CD4-positive, alpha-beta memory T cell (primary cell): ENCODE data around the gene NUP188. TPM values are rescaled to one million over a fixed set of nuclear protein-coding genes. Genes with fewer than 3 reads are reported as not detected.
A peak's percentile ranks its signal among the peaks of the same experiment; 100 is the strongest.

ENCODE experiments used
- CTCF ChIA-PET: fragments of 350-600 bp; sonication (Branson Sonifier 250); formaldehyde crosslinking; loops from one replicate; lab custom pipeline; 2021; ENCODE audit warnings: inconsistent platforms; ENCODE audit not compliant: partially characterized antibody; lab: Charles Lee
- POLR2A ChIA-PET: fragments of 350-600 bp; sonication (Branson Sonifier 250); formaldehyde crosslinking; loops from one replicate; lab custom pipeline; 2021; ENCODE audit not compliant: partially characterized antibody; lab: Charles Lee
- DNase-seq, 5 donors: peaks; one replicate each; pipeline versions ENCODE4 v3.0.0 to v3.0.0-alpha.2; 2020 to 2022; ENCODE audit warnings: mixed read lengths in 1 of 5
- H3K27ac ChIP-seq: one replicate; pipeline ENCODE4 v1.7.0; 2013; ENCODE audit warnings: low read depth, low read length
- H3K27me3 ChIP-seq: 2 replicates; pipeline ENCODE4 v1.7.0; 2013; ENCODE audit warnings: mild to moderate bottlenecking, low read length, moderate library complexity; ENCODE audit not compliant: insufficient read depth
- H3K36me3 ChIP-seq: 2 replicates; pipeline ENCODE4 v1.7.0; 2013; ENCODE audit warnings: mild to moderate bottlenecking, low read length, moderate library complexity; ENCODE audit not compliant: insufficient read depth
- H3K4me1 ChIP-seq: 2 replicates; pipeline ENCODE4 v1.7.0; 2013; ENCODE audit warnings: mild to moderate bottlenecking, low read length, moderate library complexity; ENCODE audit not compliant: insufficient read depth
- H3K4me3 ChIP-seq, 2 donors: one replicate each; pipeline ENCODE4 v1.7.0; 2013; ENCODE audit warnings: low read length in 2 of 2, mild to moderate bottlenecking in 1 of 2
- H3K9me3 ChIP-seq, 2 donors: one replicate each; pipeline ENCODE4 v1.7.0; 2013; ENCODE audit warnings: low read length in 2 of 2, control low read depth in 1 of 2; ENCODE audit not compliant: control insufficient read depth in 1 of 2
- H3K27ac Mint-ChIP-seq, 7 donors: one replicate each; pipeline ENCODE4 v1.8.0; 2020 to 2021; ENCODE audit warnings: mixed read lengths in 7 of 7, mild to moderate bottlenecking in 6 of 7, inconsistent platforms in 3 of 7, moderate library complexity in 3 of 7
- H3K27me3 Mint-ChIP-seq, 2 donors: one replicate each; pipeline ENCODE4 v1.8.0; 2020 to 2021; ENCODE audit warnings: mixed read lengths in 2 of 2
- H3K36me3 Mint-ChIP-seq, 2 donors: one replicate each; pipeline ENCODE4 v1.8.0; 2020 to 2021; ENCODE audit warnings: mixed read lengths in 2 of 2, inconsistent platforms in 1 of 2, mild to moderate bottlenecking in 1 of 2
- H3K4me1 Mint-ChIP-seq, 4 donors: one replicate each; pipeline ENCODE4 v1.8.0; 2020 to 2021; ENCODE audit warnings: mixed read lengths in 4 of 4, mild to moderate bottlenecking in 1 of 4
- H3K4me3 Mint-ChIP-seq, 8 donors: one replicate each; pipeline ENCODE4 v1.8.0; 2020 to 2021; ENCODE audit warnings: mixed read lengths in 8 of 8, mild to moderate bottlenecking in 7 of 8, moderate library complexity in 6 of 8, inconsistent platforms in 3 of 8
- H3K9me3 Mint-ChIP-seq, 8 donors: one replicate each; pipeline ENCODE4 v1.8.0; 2020 to 2021; ENCODE audit warnings: mixed read lengths in 8 of 8, mild to moderate bottlenecking in 5 of 8, inconsistent platforms in 3 of 8, moderate library complexity in 1 of 8
- intact Hi-C: fragments of 100-400 bp; cut with micrococcal nuclease; formaldehyde crosslinking; loops from one replicate; pipeline ENCODE4 v1.15.1; 2023
- polyA plus RNA-seq, 2 donors: library from polyadenylated mRNA; unstranded; fragments of 300-500 nt; fragmentation: Illumina TruSeq; gene quantifications; one replicate each; pipeline ENCODE4 v1.2.3, GENCODE V29; 2021
- total RNA-seq, 2 experiments: library from RNA; stranded (reverse); gene quantifications; one replicate each; pipeline ENCODE4 v1.2.3, GENCODE V29; 2021

Gene NUP188
- total RNA-seq (10 to 100 TPM; 70.1 to 70.8 TPM), polyA plus RNA-seq (10 to 100 TPM; 27.2 to 39.4 TPM)

- H3K9me3 Mint-ChIP-seq, result peaks cover 0 to 2% (median 0%) of the 10 kb centered on the region in 8 donors
- no peaks in the 10 kb centered on the region for H3K27me3 ChIP-seq
- peak within 1 kb of the TSS; percentile 93 to 99 (median 98) for H3K27ac Mint-ChIP-seq
- DNase-seq, result peak; percentile 96 to 100 (median 97)
- H3K4me3 ChIP-seq, result peak within 1 kb of the TSS; percentile 81 to 90
- H3K36me3 Mint-ChIP-seq, result peaks cover 5 to 30% of the 10 kb centered on the region in 2 donors
- H3K4me1 ChIP-seq, result peaks cover 29% of the 10 kb centered on the region
- intact Hi-C loops, result loop anchor here (1.0 to 2.0 kb wide), 6 partner anchors 65 to 291 kb away; partner anchors contain the start of genes DYNC2I2, LRRC8A, SH3GLB2 and SPOUT1
- H3K27ac ChIP-seq, result peak within 1 kb of the TSS; percentile 87
- POLR2A ChIA-PET, result interaction anchor here (1.3 to 1.6 kb wide), 5 partner anchors 10 to 130 kb away, joined by 3 to 7 read pairs (median 5); partner anchors contain the start of genes ENDOG and SPOUT1
- CTCF ChIA-PET, result interaction anchor here (1.3 kb wide), 1 partner anchor 19 kb away, joined by 4 read pairs; no protein-coding TSS in a partner anchor
- H3K36me3 ChIP-seq, result peaks cover 2% of the 10 kb centered on the region
- no peaks in the 10 kb centered on the region for H3K27me3 Mint-ChIP-seq
- H3K4me1 Mint-ChIP-seq, result peaks cover 17 to 39% (median 28%) of the 10 kb centered on the region in 4 donors
- H3K4me3 Mint-ChIP-seq, result peak within 1 kb of the TSS; percentile 94 to 100 (median 98)
- H3K9me3 ChIP-seq, result no peaks in the 10 kb centered on the region
Observed at GRCh38 chr9:128947527-128948301, at the start of gene NUP188, which contains the start of gene DOLK. NUP188 (plus strand) TSS chr9:128947699; CDS start chr9:128947720, 21 bp downstream. DOLK (minus strand) TSS chr9:128947603; CDS start chr9:128947303, 300 bp downstream.

GRCh38 chr9:128898382-128898781 lies 49.1 kb upstream of the NUP188 start:
- Mint-ChIP-seq H3K9me3 (no peaks in the 10 kb centered on the region), H3K36me3 (peaks cover 25 to 28% of the 10 kb centered on the region in 2 donors), H3K4me3 (peak overlapping the region in 7 of 8 donors; percentile 36 to 78 (median 69)), H3K27me3 (no peaks in the 10 kb centered on the region), H3K4me1 (peaks cover 46 to 92% (median 69%) of the 10 kb centered on the region in 4 donors), H3K27ac (peak overlapping the region; percentile 84 to 99 (median 96))
- ChIA-PET POLR2A (interaction anchor here (1.1 to 12.5 kb wide), 2 partner anchors 12 to 15 kb away, joined by 4 to 110 read pairs; partner anchors contain the start of genes KYAT1 and LRRC8A), CTCF (interaction anchor here (0.8 to 2.5 kb wide), 5 partner anchors 11 to 34 kb away, joined by 3 to 8 read pairs (median 3); partner anchors contain the start of genes KYAT1 and LRRC8A)
- intact Hi-C loops, result no loop called here
- peak overlapping the region in 1 of 2 donors; percentile 9 for H3K4me3 ChIP-seq
- H3K27ac ChIP-seq, result peak overlapping the region; percentile 59
- peak in 2 of 5 donors; percentile 8 to 49 for DNase-seq
- H3K9me3 ChIP-seq, result no peaks in the 10 kb centered on the region
- H3K4me1 ChIP-seq, result peaks cover 93% of the 10 kb centered on the region
- peaks cover 8% of the 10 kb centered on the region for H3K36me3 ChIP-seq
- H3K27me3 ChIP-seq, result no peaks in the 10 kb centered on the region

- Mint-ChIP-seq H3K9me3 (no peaks in the 10 kb centered on the region), H3K4me3 (peak overlapping the region in 7 of 8 donors; percentile 58 to 82 (median 76)), H3K27me3 (no peaks in the 10 kb centered on the region), H3K4me1 (peaks cover 46 to 95% (median 71%) of the 10 kb centered on the region in 4 donors), H3K36me3 (peaks cover 23 to 25% of the 10 kb centered on the region in 2 donors), H3K27ac (peak overlapping the region; percentile 84 to 99 (median 96))
- POLR2A ChIA-PET, result interaction anchor here (1.1 to 12.5 kb wide), 3 partner anchors 12 to 18 kb away, joined by 4 to 110 read pairs (median 4); partner anchors contain the start of genes KYAT1 and LRRC8A
- Histone ChIP-seq H3K4me1 (peaks cover 96% of the 10 kb centered on the region), H3K9me3 (no peaks in the 10 kb centered on the region), H3K36me3 (peaks cover 7% of the 10 kb centered on the region), H3K27me3 (no peaks in the 10 kb centered on the region), H3K4me3 (peak overlapping the region in 1 of 2 donors; percentile 9), H3K27ac (peak overlapping the region; percentile 59)
- peak in 4 of 5 donors; percentile 19 to 36 (median 30) for DNase-seq
- intact Hi-C loops, result no loop called here
- CTCF ChIA-PET, result interaction anchor here (0.8 to 2.5 kb wide), 4 partner anchors 10 to 29 kb away, joined by 3 to 8 read pairs (median 3); partner anchors contain the start of genes KYAT1 and LRRC8A
Observed at GRCh38 chr9:128898845-128899565, 48.5 kb upstream of the NUP188 start.

- Histone ChIP-seq H3K4me3 (no peak overlapping the region), H3K27ac (peak overlapping the region; percentile 59), H3K36me3 (peaks cover 7% of the 10 kb centered on the region), H3K27me3 (no peaks in the 10 kb centered on the region), H3K4me1 (peaks cover 97% of the 10 kb centered on the region), H3K9me3 (no peaks in the 10 kb centered on the region)
- POLR2A ChIA-PET, result interaction anchor here (0.8 to 12.5 kb wide), 4 partner anchors 11 to 17 kb away, joined by 4 to 110 read pairs (median 6); partner anchors contain the start of genes KYAT1 and LRRC8A
- intact Hi-C loops, result no loop called here
- peak overlapping the region in 7 of 8 donors; percentile 58 to 82 (median 63) for H3K4me3 Mint-ChIP-seq
- H3K9me3 Mint-ChIP-seq, result no peaks in the 10 kb centered on the region
- no peaks in the 10 kb centered on the region for H3K27me3 Mint-ChIP-seq
- peak overlapping the region; percentile 84 to 99 (median 96) for H3K27ac Mint-ChIP-seq
- DNase-seq, result peak in 3 of 5 donors; percentile 22 to 26 (median 26)
- H3K36me3 Mint-ChIP-seq, result peaks cover 22 to 23% of the 10 kb centered on the region in 2 donors
- CTCF ChIA-PET, result interaction anchor here (1.0 to 2.7 kb wide), 4 partner anchors 17 to 36 kb away, joined by 3 to 8 read pairs (median 5); partner anchors contain the start of genes KYAT1 and LRRC8A
- peaks cover 45 to 92% (median 72%) of the 10 kb centered on the region in 4 donors for H3K4me1 Mint-ChIP-seq
Observed at GRCh38 chr9:128899566-128900322, 47.8 kb upstream of the NUP188 start.

GRCh38 chr9:128901379-128901778 lies 46.1 kb upstream of the NUP188 start:
- no peak overlapping the region for H3K4me3 Mint-ChIP-seq
- intact Hi-C loops, result no loop called here
- DNase-seq, result no peak
- peak overlapping the region; percentile 84 to 99 (median 96) for H3K27ac Mint-ChIP-seq
- H3K9me3 ChIP-seq, result no peaks in the 10 kb centered on the region
- H3K27me3 ChIP-seq, result no peaks in the 10 kb centered on the region
- H3K36me3 ChIP-seq, result peaks cover 7% of the 10 kb centered on the region
- peak overlapping the region; percentile 14 to 19 for H3K4me3 ChIP-seq
- H3K9me3 Mint-ChIP-seq, result no peaks in the 10 kb centered on the region
- peaks cover 91% of the 10 kb centered on the region for H3K4me1 ChIP-seq
- H3K27ac ChIP-seq, result peak overlapping the region; percentile 76
- POLR2A ChIA-PET, result interaction anchor here (1.0 to 12.5 kb wide), 9 partner anchors 9 to 348 kb away, joined by 3 to 110 read pairs (median 7); partner anchors contain the start of genes ENDOG, KYAT1 and LRRC8A
- H3K36me3 Mint-ChIP-seq, result peaks cover 11 to 13% of the 10 kb centered on the region in 2 donors
- peaks cover 36 to 80% (median 59%) of the 10 kb centered on the region in 4 donors for H3K4me1 Mint-ChIP-seq
- CTCF ChIA-PET, result interaction anchor here (1.3 to 2.7 kb wide), 3 partner anchors 19 to 83 kb away, joined by 7 to 15 read pairs (median 7); partner anchors contain the start of genes ENDOG, KYAT1 and LRRC8A
- no peaks in the 10 kb centered on the region for H3K27me3 Mint-ChIP-seq
